Skeletal muscle tissue (tissue), 4 donors: ENCODE results near the gene TMTC2. TPM values are rescaled to one million over a fixed set of nuclear protein-coding genes. Genes with fewer than 3 reads are reported as not detected.

ENCODE experiments used
- H3K27ac ChIP-seq: one replicate; pipeline ENCODE4 v1.7.0; 2013; ENCODE audit warnings: mild to moderate bottlenecking, low read depth, low read length, inconsistent platforms
- H3K27me3 ChIP-seq, 3 donors: one replicate each; pipeline ENCODE4 v1.7.0; 2013; ENCODE audit warnings: low read length in 3 of 3; ENCODE audit not compliant: control insufficient read depth in 3 of 3, insufficient read depth in 3 of 3
- H3K36me3 ChIP-seq, 3 donors: one replicate each; pipeline ENCODE4 v1.7.0; 2013; ENCODE audit warnings: low read length in 3 of 3; ENCODE audit not compliant: control insufficient read depth in 3 of 3, insufficient read depth in 3 of 3
- H3K4me1 ChIP-seq, 3 donors: one replicate each; pipeline ENCODE4 v1.7.0; 2013; ENCODE audit warnings: low read length in 3 of 3, mild to moderate bottlenecking in 3 of 3; ENCODE audit not compliant: control insufficient read depth in 3 of 3, insufficient read depth in 3 of 3
- H3K4me3 ChIP-seq, 3 donors: one replicate each; pipeline ENCODE4 v1.7.0; 2013; ENCODE audit warnings: low read length in 3 of 3
- H3K9ac ChIP-seq, 3 donors: one replicate each; pipeline ENCODE4 v1.7.0; 2013; ENCODE audit warnings: low read length in 3 of 3, mild to moderate bottlenecking in 3 of 3, moderate library complexity in 2 of 3, low read depth in 1 of 3
- H3K9me3 ChIP-seq, 3 donors: one replicate each; pipeline ENCODE4 v1.7.0; 2013; ENCODE audit warnings: low read length in 3 of 3; ENCODE audit not compliant: control insufficient read depth in 3 of 3
- total RNA-seq: library from RNA; depleted of rRNA; stranded (reverse); fragments of >200 nt; gene quantifications from one replicate; pipeline ENCODE4 v1.2.3, GENCODE V29; 2014
- donor health status: Osteomylitis.

The TMTC2 gene
- total RNA-seq, 1 donor from 2014 or later: 15.7 TPM

- H3K9ac ChIP-seq: no peak overlapping the region
- H3K36me3 ChIP-seq: no peaks in the 10 kb centered on the region
- H3K4me1 ChIP-seq: no peaks in the 10 kb centered on the region
- no peaks in the 10 kb centered on the region for H3K9me3 ChIP-seq
- no peak overlapping the region for H3K27ac ChIP-seq
- H3K4me3 ChIP-seq: no peak overlapping the region
- no peaks in the 10 kb centered on the region for H3K27me3 ChIP-seq
Measured at GRCh38 chr12:83123039-83123438, 436.3 kb downstream of the TMTC2 start.

- Histone ChIP-seq H3K27ac (no peak overlapping the region), H3K9ac (no peak overlapping the region), H3K36me3 (no peaks in the 10 kb centered on the region), H3K4me3 (no peak overlapping the region), H3K9me3 (no peaks in the 10 kb centered on the region), H3K4me1 (no peaks in the 10 kb centered on the region), H3K27me3 (no peaks in the 10 kb centered on the region)
Measured at GRCh38 chr12:83128540-83128939, 441.8 kb downstream of the TMTC2 start.

- Histone ChIP-seq H3K36me3 (no peaks in the 10 kb centered on the region), H3K9ac (no peak overlapping the region), H3K4me3 (no peak overlapping the region), H3K27me3 (no peaks in the 10 kb centered on the region), H3K27ac (no peak overlapping the region), H3K9me3 (no peaks in the 10 kb centered on the region), H3K4me1 (no peaks in the 10 kb centered on the region)
Measured at GRCh38 chr12:83130178-83130577, 443.5 kb downstream of the TMTC2 start.

DNA sequence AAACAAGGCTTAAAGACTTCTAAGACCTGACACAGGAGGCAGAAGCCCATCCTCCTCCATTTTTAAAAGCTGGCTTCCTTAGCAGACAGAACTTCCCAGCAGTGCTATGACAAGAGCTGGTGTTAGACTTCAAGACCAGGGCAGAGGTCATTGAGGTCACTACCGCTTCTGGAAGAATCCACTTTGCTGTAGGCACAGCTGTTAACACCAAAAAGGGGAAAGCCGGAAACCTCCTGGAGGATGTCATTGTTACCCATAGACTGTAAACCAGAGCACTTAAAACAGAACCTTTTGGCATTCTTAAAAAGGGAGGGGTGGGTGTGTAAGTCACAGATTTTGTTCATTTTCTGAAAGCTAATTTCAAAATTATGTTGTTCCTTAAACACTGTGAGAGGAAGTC, 445.7 kb downstream of the TMTC2 start:
- Histone ChIP-seq H3K27me3 (no peaks in the 10 kb centered on the region), H3K4me3 (no peak overlapping the region), H3K9me3 (no peaks in the 10 kb centered on the region), H3K27ac (no peak overlapping the region), H3K36me3 (no peaks in the 10 kb centered on the region), H3K9ac (no peak overlapping the region), H3K4me1 (no peaks in the 10 kb centered on the region)

- H3K27me3 ChIP-seq: no peaks in the 10 kb centered on the region
- H3K9me3 ChIP-seq: no peaks in the 10 kb centered on the region
- H3K36me3 ChIP-seq: no peaks in the 10 kb centered on the region
- H3K4me1 ChIP-seq: no peaks in the 10 kb centered on the region
- H3K27ac ChIP-seq: no peak overlapping the region
- H3K4me3 ChIP-seq: no peak overlapping the region
- H3K9ac ChIP-seq: no peak overlapping the region
Measured at GRCh38 chr12:83136411-83136810, 449.7 kb downstream of the TMTC2 start.

DNA sequence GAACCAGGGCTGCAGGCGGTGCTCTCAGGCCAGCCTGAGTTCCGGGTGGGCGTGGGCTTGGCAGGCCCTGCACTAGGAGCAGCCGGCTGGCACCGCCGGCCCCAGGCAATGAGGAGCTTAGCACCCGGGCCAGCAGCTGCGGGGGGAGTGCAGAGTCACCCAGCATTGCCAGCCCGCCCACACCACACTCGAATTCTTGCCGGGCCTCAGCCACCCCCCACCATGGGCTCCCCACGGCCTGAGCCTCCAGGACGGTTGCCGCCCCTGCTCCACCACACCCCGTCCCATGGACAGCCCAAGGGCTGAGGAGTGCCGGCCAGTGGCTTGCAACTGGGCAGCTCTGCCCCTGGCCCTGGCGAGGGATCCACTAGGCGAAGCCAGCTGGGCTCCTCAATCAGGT, 453.4 kb downstream of the TMTC2 start:
- Histone ChIP-seq H3K36me3 (no peaks in the 10 kb centered on the region), H3K9ac (no peak overlapping the region), H3K27me3 (no peaks in the 10 kb centered on the region), H3K9me3 (no peaks in the 10 kb centered on the region), H3K27ac (no peak overlapping the region), H3K4me1 (no peaks in the 10 kb centered on the region), H3K4me3 (no peak overlapping the region)

GRCh38 chr12:83141460-83141994, 454.8 kb downstream of the TMTC2 start:
- Histone ChIP-seq H3K36me3 (no peaks in the 10 kb centered on the region), H3K4me3 (no peak overlapping the region)

GRCh38 chr12:83142914-83143313, 456.2 kb downstream of the TMTC2 start:
- Histone ChIP-seq H3K9ac (no peak overlapping the region), H3K36me3 (no peaks in the 10 kb centered on the region), H3K9me3 (no peaks in the 10 kb centered on the region), H3K27ac (no peak overlapping the region), H3K27me3 (no peaks in the 10 kb centered on the region), H3K4me3 (no peak overlapping the region), H3K4me1 (no peaks in the 10 kb centered on the region)

More at GRCh38 chr12:83141460-83141994, 454.8 kb downstream of the TMTC2 start:
- Histone ChIP-seq H3K4me1 (no peaks in the 10 kb centered on the region), H3K9me3 (no peaks in the 10 kb centered on the region), H3K27ac (no peak overlapping the region), H3K9ac (no peak overlapping the region), H3K27me3 (no peaks in the 10 kb centered on the region)

- Histone ChIP-seq H3K36me3 (no peaks in the 10 kb centered on the region), H3K27me3 (no peaks in the 10 kb centered on the region), H3K4me3 (no peak overlapping the region), H3K27ac (no peak overlapping the region), H3K9ac (no peak overlapping the region), H3K9me3 (no peaks in the 10 kb centered on the region), H3K4me1 (no peaks in the 10 kb centered on the region)
Measured at GRCh38 chr12:83143950-83144349, 457.2 kb downstream of the TMTC2 start.

GRCh38 chr12:83145325-83145840, 458.7 kb downstream of the TMTC2 start:
- Histone ChIP-seq H3K27me3 (no peaks in the 10 kb centered on the region), H3K9ac (no peak overlapping the region), H3K4me3 (no peak overlapping the region), H3K27ac (no peak overlapping the region), H3K9me3 (no peaks in the 10 kb centered on the region), H3K36me3 (no peaks in the 10 kb centered on the region), H3K4me1 (no peaks in the 10 kb centered on the region)
